H1 (cell line): Measurements from ENCODE around the gene SAXO1. TPM values are rescaled to one million over a fixed set of nuclear protein-coding genes. Genes with fewer than 3 reads are reported as not detected.

Experiments used
- CTCF ChIA-PET: fragments of 300-600 bp; sonication (Branson Sonifier 250); formaldehyde crosslinking; loops from one replicate; lab custom pipeline; 2021; ENCODE audit not compliant: partially characterized antibody; lab: Charles Lee
- POLR2A ChIA-PET: fragments of 300-600 bp; sonication (Branson Sonifier 250); formaldehyde crosslinking; loops from one replicate; lab custom pipeline; 2021; ENCODE audit warnings: inconsistent platforms; ENCODE audit not compliant: partially characterized antibody; lab: Charles Lee
- DNase-seq, 2 experiments: peaks; one replicate each; pipeline versions ENCODE4 v3.0.0 to v3.0.0-alpha.2; 2010 to 2022; ENCODE audit warnings: low spot score in 2 of 2, low read depth in 1 of 2, mixed read lengths in 1 of 2
- FAIRE-seq: peaks from 2 replicates; lab custom pipeline; 2011; peaks lifted over from hg19 to GRCh38; lab: Jason Lieb, UNC
- H2AFZ ChIP-seq: 2 replicates; pipeline ENCODE4 v1.8.1; 2012; ENCODE audit warnings: low read length, inconsistent platforms
- H2AK5ac ChIP-seq: 2 replicates; pipeline ENCODE4 v1.6.1; 2013; ENCODE audit warnings: low read depth, low read length
- H2BK120ac ChIP-seq: replicated peaks from 2 replicates; pipeline ENCODE3; 2013; ENCODE audit warnings: low read depth, low read length, inconsistent platforms
- H2BK12ac ChIP-seq: 2 replicates; pipeline ENCODE4 v1.6.1; 2013; ENCODE audit warnings: low read depth, low read length
- H2BK15ac ChIP-seq: 2 replicates; pipeline ENCODE4 v1.6.1; 2013; ENCODE audit warnings: low read length
- H2BK20ac ChIP-seq: 2 replicates; pipeline ENCODE4 v1.6.1; 2013; ENCODE audit warnings: low read length
- H2BK5ac ChIP-seq: 2 replicates; pipeline ENCODE4 v1.6.1; 2013; ENCODE audit warnings: low read depth, low read length
- H3K14ac ChIP-seq: 2 replicates; pipeline ENCODE4 v1.6.1; 2013; ENCODE audit warnings: inconsistent platforms; ENCODE audit not compliant: insufficient read length
- H3K18ac ChIP-seq: 2 replicates; pipeline ENCODE4 v1.6.1; 2013; ENCODE audit warnings: low read length; ENCODE audit errors: extremely low read depth
- H3K23ac ChIP-seq: 2 replicates; pipeline ENCODE4 v1.6.1; 2013; ENCODE audit warnings: inconsistent platforms; ENCODE audit not compliant: insufficient read length
- H3K23me2 ChIP-seq: 2 replicates; pipeline ENCODE4 v1.6.1; 2013; ENCODE audit warnings: low read depth, low read length
- H3K27ac ChIP-seq: 2 replicates; pipeline ENCODE4 v1.6.1; 2011; ENCODE audit warnings: low read depth, low read length, inconsistent platforms
- H3K27me3 ChIP-seq, 4 experiments: replicated peaks in 1 of 4; 1 replicate in 1 of 4; 2 replicates in 3 of 4; pipeline versions ENCODE4 v1.6.1 to v1.8.1; 2011 to 2013; ENCODE audit warnings: low read length in 3 of 4, mild to moderate bottlenecking in 3 of 4, inconsistent platforms in 2 of 4, mixed read lengths in 2 of 4, moderate library complexity in 1 of 4; ENCODE audit not compliant: control insufficient read depth in 3 of 4, insufficient read depth in 3 of 4; ENCODE audit errors: extremely low read depth in 1 of 4
- H3K36me3 ChIP-seq, 4 experiments: 2 replicates each; pipeline versions ENCODE4 v1.6.1 to v1.8.1; 2011 to 2013; ENCODE audit warnings: mild to moderate bottlenecking in 4 of 4, low read length in 3 of 4, moderate library complexity in 2 of 4, control low read depth in 1 of 4, inconsistent platforms in 1 of 4; ENCODE audit not compliant: insufficient read depth in 4 of 4, control insufficient read depth in 2 of 4
- H3K4ac ChIP-seq: replicated peaks from 2 replicates; pipeline ENCODE3; 2013; ENCODE audit warnings: low read length, low read depth, mixed read lengths, inconsistent platforms; ENCODE audit not compliant: insufficient read length
- H3K4me1 ChIP-seq, 4 experiments: replicated peaks in 1 of 4; 1 replicate in 1 of 4; 2 replicates in 3 of 4; pipeline versions ENCODE4 v1.6.1 to v1.8.1; 2011 to 2013; ENCODE audit warnings: low read length in 3 of 4, inconsistent platforms in 2 of 4, mixed read lengths in 1 of 4; ENCODE audit not compliant: insufficient read depth in 4 of 4, control insufficient read depth in 3 of 4
- H3K4me2 ChIP-seq, 2 experiments: 2 replicates each; pipeline versions ENCODE4 v1.6.1 to v1.8.1; 2011 to 2013; ENCODE audit warnings: low read depth in 2 of 2, low read length in 2 of 2, control low read depth in 1 of 2, inconsistent platforms in 1 of 2, mild to moderate bottlenecking in 1 of 2; ENCODE audit not compliant: insufficient read depth in 1 of 2
- H3K4me3 ChIP-seq, 4 experiments: fragments of 200-600, 300-600 bp in 1 of 4; sonication (generic), shearing (Covaris generic), sonication (Bioruptor Twin) in 1 of 4; 2 replicates each; pipeline versions ENCODE4 v1.5.1 to v1.8.1; 2011 to 2016; ENCODE audit warnings: low read length in 4 of 4, low read depth in 3 of 4, control low read depth in 2 of 4, inconsistent platforms in 2 of 4, mild to moderate bottlenecking in 2 of 4, mixed read lengths in 1 of 4, moderate library complexity in 1 of 4; ENCODE audit not compliant: insufficient read depth in 2 of 4; ENCODE audit errors: extremely low read depth in 1 of 4
- H3K56ac ChIP-seq: replicated peaks from 2 replicates; pipeline ENCODE3; 2013; ENCODE audit warnings: low read depth, mild to moderate bottlenecking, mixed read lengths, low read length, inconsistent platforms; ENCODE audit not compliant: insufficient read length
- H3K79me1 ChIP-seq: 2 replicates; pipeline ENCODE4 v1.6.1; 2013; ENCODE audit warnings: low read depth, low read length, control low read depth
- H3K79me2 ChIP-seq, 2 experiments: 2 replicates each; pipeline versions ENCODE4 v1.6.1 to v1.8.1; 2012 to 2013; ENCODE audit warnings: low read length in 2 of 2, mild to moderate bottlenecking in 2 of 2, inconsistent platforms in 1 of 2; ENCODE audit not compliant: insufficient read depth in 2 of 2, control insufficient read depth in 1 of 2
- H3K9ac ChIP-seq, 4 experiments: replicated peaks in 1 of 4; 1 replicate in 1 of 4; 2 replicates in 3 of 4; pipeline versions ENCODE4 v1.6.1 to v1.8.1; 2011 to 2013; ENCODE audit warnings: low read depth in 3 of 4, low read length in 3 of 4, control low read depth in 2 of 4, mild to moderate bottlenecking in 2 of 4, moderate library complexity in 2 of 4, inconsistent platforms in 1 of 4; ENCODE audit errors: extremely low read depth in 1 of 4
- H3K9me3 ChIP-seq, 2 experiments: 2 replicates each; pipeline versions ENCODE4 v1.6.1 to v1.8.1; 2012 to 2013; ENCODE audit warnings: mild to moderate bottlenecking in 2 of 2, moderate library complexity in 2 of 2, control low read depth in 1 of 2, inconsistent platforms in 1 of 2, low read depth in 1 of 2, low read length in 1 of 2, mixed read lengths in 1 of 2; ENCODE audit not compliant: insufficient read depth in 2 of 2
- H4K20me1 ChIP-seq, 2 experiments: replicated peaks in 1 of 2; 2 replicates each; pipeline versions ENCODE3 to v1.8.1; 2011 to 2013; ENCODE audit warnings: inconsistent platforms in 2 of 2, low read length in 2 of 2, mild to moderate bottlenecking in 1 of 2; ENCODE audit not compliant: insufficient read depth in 2 of 2, control insufficient read depth in 1 of 2
- H4K5ac ChIP-seq: 2 replicates; pipeline ENCODE4 v1.6.1; 2013; ENCODE audit warnings: low read length, low read depth, mixed read lengths, inconsistent platforms; ENCODE audit not compliant: insufficient read length
- H4K8ac ChIP-seq: 2 replicates; pipeline ENCODE4 v1.8.0; 2013; ENCODE audit warnings: mild to moderate bottlenecking, moderate library complexity, low read length, inconsistent platforms; ENCODE audit not compliant: insufficient read depth; ENCODE audit errors: extremely low read depth
- H4K91ac ChIP-seq: replicated peaks from 2 replicates; pipeline ENCODE3; 2013; ENCODE audit warnings: low read length, mixed read lengths, inconsistent platforms; ENCODE audit not compliant: insufficient read length
- BACH1 ChIP-seq: IDR thresholded peaks from 2 replicates; pipeline ENCODE4 v1.6.1; 2012; ENCODE audit warnings: low read length, improper control_type of control experiment
- CHD1 ChIP-seq: IDR thresholded peaks from 2 replicates; pipeline ENCODE4 v1.6.1; 2012; ENCODE audit warnings: low read depth, low read length, improper control_type of control experiment
- GABPA ChIP-seq: IDR thresholded peaks from 2 replicates; pipeline ENCODE4 v1.6.1; 2011; ENCODE audit warnings: mild to moderate bottlenecking, low read length, moderate library complexity, borderline replicate concordance; ENCODE audit not compliant: insufficient read depth
- HDAC2 ChIP-seq, 2 experiments: fragments of 300-600 bp in 1 of 2; sonication (generic) in 1 of 2; IDR thresholded peaks; 2 replicates each; pipeline ENCODE4 v1.6.1; 2011 to 2012; ENCODE audit warnings: low read depth in 2 of 2, low read length in 2 of 2, mild to moderate bottlenecking in 2 of 2, moderate library complexity in 2 of 2, borderline replicate concordance in 1 of 2, inconsistent platforms in 1 of 2
- HDAC6 ChIP-seq: IDR thresholded peaks from one replicate; pipeline ENCODE4 v1.7.1; 2012; ENCODE audit warnings: low read depth, mild to moderate bottlenecking, inconsistent platforms, low read length, moderate library complexity
- KDM5A ChIP-seq: fragments of 200-600 bp; IDR thresholded peaks from 2 replicates; pipeline ENCODE4 v1.7.1; 2012; ENCODE audit warnings: mild to moderate bottlenecking, low read length, inconsistent platforms, mixed read lengths
- NRF1 ChIP-seq: IDR thresholded peaks from 2 replicates; pipeline ENCODE4 v1.6.1; 2011; ENCODE audit warnings: mild to moderate bottlenecking, low read depth, low read length, improper control_type of control experiment
- RAD21 ChIP-seq, 2 experiments: IDR thresholded peaks in 1 of 2; conservative IDR thresholded peaks in 1 of 2; 2 replicates each; pipeline ENCODE4 v1.6.1; 2011; ENCODE audit warnings: low read depth in 2 of 2, low read length in 2 of 2, improper control_type of control experiment in 1 of 2, inconsistent platforms in 1 of 2, mild to moderate bottlenecking in 1 of 2, moderate library complexity in 1 of 2
- SIRT6 ChIP-seq: IDR thresholded peaks from one replicate; pipeline ENCODE4 v1.7.1; 2012; ENCODE audit warnings: low read length, inconsistent platforms
- YY1 ChIP-seq: IDR thresholded peaks from 2 replicates; pipeline ENCODE4 v1.6.1; 2011; ENCODE audit warnings: low read depth, mild to moderate bottlenecking, low read length
- WGBS, 2 experiments: shearing (Covaris generic) in 1 of 2; methylation state at CpG; one replicate each; pipeline versions ENCODE4 v1.1.6 to v1.1.7; 2013 to 2015; ENCODE audit warnings: low lambda C conversion rate in 2 of 2, mixed read lengths in 2 of 2, inconsistent platforms in 1 of 2, low coverage in 1 of 2, missing lambda C conversion rate in 1 of 2; ENCODE audit not compliant: insufficient replicate concordance in 2 of 2, insufficient coverage in 1 of 2, insufficient read length in 1 of 2; ENCODE audit errors: extremely low coverage in 1 of 2, missing lambda C conversion rate in 1 of 2; 5-methylcytosine and 5-hydroxymethylcytosine counted together
- polyA plus RNA-seq, 7 experiments: library from polyadenylated mRNA; depleted of rRNA in 3 of 7; stranded (reverse) in 5 of 7; unstranded in 2 of 7; fragments of >200 nt in 5 of 7; fragments of 200-250 nt in 2 of 7; gene quantifications; 1 replicate in 5 of 7; 2 replicates in 1 of 7; 4 replicates in 1 of 7; pipeline versions ENCODE4 v1.2.1 to v1.2.3, GENCODE V29; 2011 to 2013; ENCODE audit warnings: missing spikeins in 2 of 7, mixed read lengths in 2 of 7
- total RNA-seq: library from RNA; stranded (reverse); fragmentation: NEBNext Ultra II Directional; extraction: Animal tissue kit (Norgen Biotek cat#: 25700); gene quantifications from 2 replicates; pipeline ENCODE4 v1.2.1, GENCODE V29; 2021
- TF ChIP-seq, protein P1 (sequence below): IDR thresholded peaks from 2 replicates; pipeline ENCODE4 v1.6.1; 2012; ENCODE audit warnings: inconsistent platforms

Gene SAXO1
- total and polyA plus RNA-seq, 2 of the 8 experiments (the other 6 are each of a cell fraction or from before 2014, with no cell fraction given) = 0.11 to 0.20 TPM

- 94% methylated on average over 5 of the region's 5 CpGs; no CpG with 5 or more reads in 1 of the 2 experiments for WGBS, 2 experiments
Observed at GRCh38 chr9:19023078-19023477, 9.9 kb downstream of the SAXO1 start.

More at GRCh38 chr9:19023078-19023477, 9.9 kb downstream of the SAXO1 start:
- no peaks in the 10 kb centered on the region for H3K27me3 ChIP-seq
- H3K18ac ChIP-seq = no peak overlapping the region
- no peaks in the 10 kb centered on the region for H3K79me1 ChIP-seq
- H2BK15ac ChIP-seq = no peak overlapping the region
- H2BK20ac ChIP-seq = no peak overlapping the region
- H2BK5ac ChIP-seq = no peak overlapping the region
- H3K4me2 ChIP-seq = no peak overlapping the region
- ChIA-PET CTCF (interaction anchor here (1.3 to 1.7 kb wide), 2 partner anchors 9 to 442 kb away, joined by 5 read pairs; no protein-coding TSS in a partner anchor), POLR2A (no interaction called here)
- DNase-seq (no peak), FAIRE-seq (no peak)
- no peak overlapping the region for H4K8ac ChIP-seq
- no peaks in the 10 kb centered on the region for H3K79me2 ChIP-seq
- no peaks in the 10 kb centered on the region for H3K9me3 ChIP-seq
- no peak overlapping the region for H3K23ac ChIP-seq
- no peak overlapping the region for H3K4ac ChIP-seq
- no peak overlapping the region for H2BK12ac ChIP-seq
- H4K20me1 ChIP-seq = no peaks in the 10 kb centered on the region
- no peak overlapping the region for H3K4me3 ChIP-seq
- no peak overlapping the region for H3K14ac ChIP-seq
- no peak overlapping the region for H2AFZ ChIP-seq
- no peak overlapping the region for H3K27ac ChIP-seq
- no peaks in the 10 kb centered on the region for H3K4me1 ChIP-seq
- H4K91ac ChIP-seq = no peak overlapping the region
- no peak overlapping the region for H2BK120ac ChIP-seq
- no peaks in the 10 kb centered on the region for H3K23me2 ChIP-seq
- no peak overlapping the region for H4K5ac ChIP-seq
- TF ChIP-seq YY1 = no peak
- TF ChIP-seq CHD1 = no peak
- TF ChIP-seq HDAC6 = no peak
- TF ChIP-seq BACH1 = no peak
- no peak for TF ChIP-seq RAD21 (IDR thresholded peaks at IDR 0.05 in 1 of 2, conservative IDR thresholded peaks at IDR 0.05 in 1 of 2; ENCODE audit: low read depth in 2 of 2, low read length in 2 of 2)
- no peak for TF ChIP-seq SIRT6
- no peak for TF ChIP-seq KDM5A
- TF ChIP-seq, protein P1, sequence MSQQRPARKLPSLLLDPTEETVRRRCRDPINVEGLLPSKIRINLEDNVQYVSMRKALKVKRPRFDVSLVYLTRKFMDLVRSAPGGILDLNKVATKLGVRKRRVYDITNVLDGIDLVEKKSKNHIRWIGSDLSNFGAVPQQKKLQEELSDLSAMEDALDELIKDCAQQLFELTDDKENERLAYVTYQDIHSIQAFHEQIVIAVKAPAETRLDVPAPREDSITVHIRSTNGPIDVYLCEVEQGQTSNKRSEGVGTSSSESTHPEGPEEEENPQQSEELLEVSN = no peak
- no peak for TF ChIP-seq HDAC2 (IDR thresholded peaks at IDR 0.05; ENCODE audit: borderline replicate concordance in 1 of 2, low read depth in 2 of 2, low read length in 2 of 2)
- no peak for TF ChIP-seq GABPA
- no peak for TF ChIP-seq NRF1
- no peak overlapping the region for H2AK5ac ChIP-seq
- no peak overlapping the region for H3K9ac ChIP-seq
- H3K36me3 ChIP-seq = no peaks in the 10 kb centered on the region
- no peak overlapping the region for H3K56ac ChIP-seq
